ENCODE results near the gene URI1. TPM values are rescaled to one million over a fixed set of nuclear protein-coding genes. Genes with fewer than 3 reads are reported as not detected.

URI1 gene
- total RNA-seq, 4 donors from 2014 or later = 59.1 to 125 (median 67.6) TPM

DNA sequence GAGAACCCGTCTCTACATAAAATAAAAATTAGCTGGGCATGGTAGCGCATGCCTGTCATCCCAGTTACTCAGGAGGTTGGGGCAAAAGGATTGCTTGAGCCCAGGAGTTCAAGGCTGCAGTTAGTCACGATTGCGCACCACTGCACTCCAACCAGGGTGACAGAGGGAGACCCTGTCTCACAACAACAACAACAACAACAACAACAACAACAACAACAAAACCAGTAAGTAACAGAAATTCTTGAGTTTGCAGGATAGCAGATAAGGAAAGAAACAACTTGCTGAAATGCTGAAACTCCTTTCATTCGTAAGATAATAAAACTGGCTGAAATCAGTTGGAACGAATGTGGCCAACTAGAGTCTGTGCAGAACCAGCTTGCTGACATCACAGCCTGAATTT, 23.1 kb upstream of the URI1 start:
- Histone ChIP-seq H3K27me3 (no peaks in the 10 kb centered on the region), H3K4me1 (no peaks in the 10 kb centered on the region), H3K27ac (no peak overlapping the region), H3K4me3 (no peak overlapping the region), H3K36me3 (no peaks in the 10 kb centered on the region), H3K9me3 (no peaks in the 10 kb centered on the region)
- TF ChIP-seq, protein P1, sequence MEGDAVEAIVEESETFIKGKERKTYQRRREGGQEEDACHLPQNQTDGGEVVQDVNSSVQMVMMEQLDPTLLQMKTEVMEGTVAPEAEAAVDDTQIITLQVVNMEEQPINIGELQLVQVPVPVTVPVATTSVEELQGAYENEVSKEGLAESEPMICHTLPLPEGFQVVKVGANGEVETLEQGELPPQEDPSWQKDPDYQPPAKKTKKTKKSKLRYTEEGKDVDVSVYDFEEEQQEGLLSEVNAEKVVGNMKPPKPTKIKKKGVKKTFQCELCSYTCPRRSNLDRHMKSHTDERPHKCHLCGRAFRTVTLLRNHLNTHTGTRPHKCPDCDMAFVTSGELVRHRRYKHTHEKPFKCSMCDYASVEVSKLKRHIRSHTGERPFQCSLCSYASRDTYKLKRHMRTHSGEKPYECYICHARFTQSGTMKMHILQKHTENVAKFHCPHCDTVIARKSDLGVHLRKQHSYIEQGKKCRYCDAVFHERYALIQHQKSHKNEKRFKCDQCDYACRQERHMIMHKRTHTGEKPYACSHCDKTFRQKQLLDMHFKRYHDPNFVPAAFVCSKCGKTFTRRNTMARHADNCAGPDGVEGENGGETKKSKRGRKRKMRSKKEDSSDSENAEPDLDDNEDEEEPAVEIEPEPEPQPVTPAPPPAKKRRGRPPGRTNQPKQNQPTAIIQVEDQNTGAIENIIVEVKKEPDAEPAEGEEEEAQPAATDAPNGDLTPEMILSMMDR (IDR thresholded peaks at IDR 0.05) = no peak
- TF ChIP-seq POLR2A (IDR thresholded peaks at IDR 0.05) = no peak
- intact Hi-C loops (cut with DNase I; ENCODE audit: low total_unique reads) = no loop called here
- no peak for DNase-seq

- H3K27ac ChIP-seq = no peak overlapping the region
- no peak overlapping the region for H3K4me3 ChIP-seq
- H3K4me1 ChIP-seq = no peaks in the 10 kb centered on the region
- TF ChIP-seq POLR2A (IDR thresholded peaks at IDR 0.05) = no peak
- TF ChIP-seq, protein P1 (IDR thresholded peaks at IDR 0.05) = no peak
- DNase-seq = no peak
- H3K9me3 ChIP-seq = no peaks in the 10 kb centered on the region
- H3K27me3 ChIP-seq = no peaks in the 10 kb centered on the region
- no peaks in the 10 kb centered on the region for H3K36me3 ChIP-seq
- intact Hi-C loops (cut with DNase I; ENCODE audit: low total_unique reads) = no loop called here
Measured at GRCh38 chr19:29922972-29923371, 19.1 kb upstream of the URI1 start.

GRCh38 chr19:29923653-29924052, 18.4 kb upstream of the URI1 start:
- intact Hi-C loops (cut with DNase I; ENCODE audit: low total_unique reads) = no loop called here
- Histone ChIP-seq H3K36me3 (no peaks in the 10 kb centered on the region), H3K4me1 (no peaks in the 10 kb centered on the region), H3K9me3 (no peaks in the 10 kb centered on the region), H3K4me3 (no peak overlapping the region), H3K27ac (no peak overlapping the region), H3K27me3 (no peaks in the 10 kb centered on the region)
- no peak for DNase-seq
- TF ChIP-seq, protein P1 (IDR thresholded peaks at IDR 0.05) = no peak
- TF ChIP-seq POLR2A (IDR thresholded peaks at IDR 0.05) = no peak

- Histone ChIP-seq H3K4me1 (no peaks in the 10 kb centered on the region), H3K27me3 (no peaks in the 10 kb centered on the region), H3K4me3 (no peak overlapping the region), H3K36me3 (no peaks in the 10 kb centered on the region), H3K9me3 (no peaks in the 10 kb centered on the region), H3K27ac (no peak overlapping the region)
- DNase-seq = no peak
- intact Hi-C loops (cut with DNase I; ENCODE audit: low total_unique reads) = no loop called here
- TF ChIP-seq POLR2A (IDR thresholded peaks at IDR 0.05) = no peak
- TF ChIP-seq, protein P1 (IDR thresholded peaks at IDR 0.05) = no peak
Measured at GRCh38 chr19:29926031-29926430, 16.0 kb upstream of the URI1 start.

DNA sequence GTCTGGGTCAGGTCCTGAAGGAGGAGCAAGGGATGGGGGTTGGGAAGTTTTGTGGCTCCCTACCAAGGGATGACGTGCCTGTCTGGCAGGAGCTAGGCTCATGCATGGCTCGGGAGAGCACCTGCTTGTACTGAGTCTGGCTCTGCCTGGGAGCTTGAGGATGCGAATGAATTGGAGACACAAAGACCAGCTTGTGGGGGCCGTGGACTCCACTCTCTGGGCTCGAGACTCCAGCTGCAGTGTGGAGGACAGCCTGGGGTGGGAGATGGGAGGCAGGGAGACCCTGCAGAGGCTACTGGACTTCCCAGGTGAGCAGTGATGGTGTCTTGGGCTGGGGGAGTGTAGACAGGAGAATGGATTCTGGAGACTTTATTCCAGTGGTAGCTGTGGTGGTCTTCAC, 15.2 kb upstream of the URI1 start:
- DNase-seq = no peak
- TF ChIP-seq, protein P1 (IDR thresholded peaks at IDR 0.05) = no peak
- TF ChIP-seq POLR2A (IDR thresholded peaks at IDR 0.05) = no peak
- intact Hi-C loops (cut with DNase I; ENCODE audit: low total_unique reads) = no loop called here

More for the DNA sequence above, 15.2 kb upstream of the URI1 start:
- Histone ChIP-seq H3K9me3 (no peaks in the 10 kb centered on the region), H3K4me1 (no peaks in the 10 kb centered on the region), H3K36me3 (no peaks in the 10 kb centered on the region), H3K27ac (no peak overlapping the region), H3K4me3 (no peak overlapping the region), H3K27me3 (no peaks in the 10 kb centered on the region)
